IMR-90 (cell line): ENCODE data around the gene DGKB.

Source experiments
- MXI1 ChIP-seq: IDR thresholded peaks from 2 replicates; pipeline ENCODE4 v1.6.1; 2012; ENCODE audit warnings: low read depth, mild to moderate bottlenecking, low read length, moderate library complexity, borderline replicate concordance
- POLR2A ChIP-seq: IDR thresholded peaks from 2 replicates; pipeline ENCODE4 v1.6.1; 2012; ENCODE audit warnings: mild to moderate bottlenecking, low read depth, low read length
- RFX5 ChIP-seq: IDR thresholded peaks from 2 replicates; pipeline ENCODE4 v1.8.0; 2012; ENCODE audit warnings: low read depth, mild to moderate bottlenecking, low read length, moderate library complexity
- TF ChIP-seq, protein P1 (sequence below): conservative IDR thresholded peaks from 2 replicates; pipeline ENCODE4 v1.5.1; 2012; ENCODE audit warnings: mild to moderate bottlenecking, low read depth, low read length, improper control_type of control experiment

DNA sequence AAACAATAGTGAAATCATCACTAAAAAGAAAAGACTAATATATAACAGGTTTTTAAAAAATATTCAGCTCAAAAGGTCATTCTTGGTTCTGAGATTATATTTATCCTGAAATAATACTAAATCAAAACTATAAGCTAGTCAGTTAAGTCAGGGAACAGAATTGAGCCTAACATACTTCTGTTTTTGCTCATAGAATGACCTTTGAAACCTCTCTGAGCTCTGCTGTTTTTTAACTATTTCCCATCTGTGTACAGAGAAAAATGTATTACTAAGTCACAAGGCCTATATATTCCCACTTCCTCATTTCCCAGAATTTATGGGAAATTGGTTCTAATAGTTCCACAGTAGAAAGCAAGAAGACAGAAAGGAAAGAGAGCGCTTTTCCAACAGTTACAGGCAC lies 566.3 kb downstream of the DGKB start:
- no peak for TF ChIP-seq POLR2A
- TF ChIP-seq, protein P1, sequence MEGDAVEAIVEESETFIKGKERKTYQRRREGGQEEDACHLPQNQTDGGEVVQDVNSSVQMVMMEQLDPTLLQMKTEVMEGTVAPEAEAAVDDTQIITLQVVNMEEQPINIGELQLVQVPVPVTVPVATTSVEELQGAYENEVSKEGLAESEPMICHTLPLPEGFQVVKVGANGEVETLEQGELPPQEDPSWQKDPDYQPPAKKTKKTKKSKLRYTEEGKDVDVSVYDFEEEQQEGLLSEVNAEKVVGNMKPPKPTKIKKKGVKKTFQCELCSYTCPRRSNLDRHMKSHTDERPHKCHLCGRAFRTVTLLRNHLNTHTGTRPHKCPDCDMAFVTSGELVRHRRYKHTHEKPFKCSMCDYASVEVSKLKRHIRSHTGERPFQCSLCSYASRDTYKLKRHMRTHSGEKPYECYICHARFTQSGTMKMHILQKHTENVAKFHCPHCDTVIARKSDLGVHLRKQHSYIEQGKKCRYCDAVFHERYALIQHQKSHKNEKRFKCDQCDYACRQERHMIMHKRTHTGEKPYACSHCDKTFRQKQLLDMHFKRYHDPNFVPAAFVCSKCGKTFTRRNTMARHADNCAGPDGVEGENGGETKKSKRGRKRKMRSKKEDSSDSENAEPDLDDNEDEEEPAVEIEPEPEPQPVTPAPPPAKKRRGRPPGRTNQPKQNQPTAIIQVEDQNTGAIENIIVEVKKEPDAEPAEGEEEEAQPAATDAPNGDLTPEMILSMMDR = no peak
- TF ChIP-seq MXI1 = no peak
- TF ChIP-seq RFX5 = no peak
